HG02885 (cell line): Measurements from ENCODE around the gene UBTD2.

Experiments used
- ATAC-seq: cut with Tn5 transposase; IDR thresholded peaks from one replicate; pipeline ENCODE4 v1.9.1; 2021; ENCODE audit warnings: mild to moderate bottlenecking; ENCODE audit not compliant: unreplicated experiment, poor library complexity

UBTD2 gene

DNA sequence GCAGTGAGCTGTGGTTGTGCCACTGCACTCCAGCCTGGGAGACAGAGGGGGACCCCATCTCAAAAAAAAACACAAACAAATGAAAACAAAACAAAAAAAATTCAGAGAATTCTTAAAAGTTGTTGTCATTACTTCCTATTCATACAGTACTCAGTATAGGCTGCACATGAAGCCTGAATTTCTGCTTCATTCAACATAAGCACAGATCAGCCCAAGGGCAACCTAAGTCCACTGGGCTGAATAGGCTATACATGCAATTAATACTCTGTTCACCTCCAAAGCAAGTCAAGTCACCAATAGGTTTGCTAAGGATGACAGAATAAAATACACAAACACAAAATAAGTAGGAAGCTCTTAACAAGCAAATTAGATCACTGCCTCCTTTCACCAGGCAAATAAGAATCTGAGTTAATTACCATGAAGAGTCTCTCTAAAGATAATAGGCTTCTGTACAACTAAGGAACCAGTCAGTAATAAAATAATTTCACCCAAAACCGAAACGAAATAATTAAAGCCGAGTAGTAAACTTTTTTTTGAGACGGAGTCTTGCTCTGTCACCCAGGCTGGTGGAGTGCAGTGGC, 18.7 kb downstream of the UBTD2 start:
- ATAC-seq, result no peak

DNA sequence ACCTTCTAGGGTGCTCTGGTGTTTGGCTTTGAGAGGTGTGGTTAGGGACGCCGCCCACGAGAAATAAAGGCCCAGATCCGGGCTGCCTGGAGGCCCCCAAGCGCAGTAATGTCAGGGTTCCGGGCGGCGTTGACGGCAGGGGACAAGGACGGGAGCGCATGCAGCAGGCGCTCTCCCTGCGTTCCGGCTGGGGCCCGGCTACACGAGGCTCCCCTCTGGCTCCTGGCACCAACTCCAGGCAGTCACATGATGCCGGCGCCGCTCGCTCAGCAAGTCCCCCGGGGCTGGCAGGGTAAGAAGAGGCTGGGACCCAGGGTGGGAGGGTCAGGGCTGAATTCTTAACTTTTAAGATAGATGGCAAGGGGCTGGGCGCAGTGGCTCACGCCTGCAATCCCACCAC, 28.1 kb downstream of the UBTD2 start:
- no peak for ATAC-seq

DNA sequence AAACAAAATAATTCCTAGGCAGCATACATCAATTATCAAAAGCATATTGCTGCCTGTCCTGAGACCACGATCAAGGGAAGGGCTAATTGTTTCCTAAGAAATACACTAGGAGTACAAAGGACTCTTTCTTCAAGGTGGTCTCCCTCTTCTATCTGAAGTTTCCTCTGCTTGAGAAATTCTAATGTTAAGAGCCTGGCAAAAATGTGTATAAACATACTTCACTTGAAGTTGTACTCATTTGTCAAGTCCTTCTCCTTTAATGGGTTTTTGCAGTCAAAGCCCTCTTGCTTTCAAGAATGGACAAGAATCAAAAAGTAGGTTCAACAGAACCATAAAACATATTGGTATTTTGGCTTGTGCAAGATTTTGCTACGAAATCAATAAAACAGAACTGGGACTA, 31.1 kb downstream of the UBTD2 start:
- no peak for ATAC-seq

DNA sequence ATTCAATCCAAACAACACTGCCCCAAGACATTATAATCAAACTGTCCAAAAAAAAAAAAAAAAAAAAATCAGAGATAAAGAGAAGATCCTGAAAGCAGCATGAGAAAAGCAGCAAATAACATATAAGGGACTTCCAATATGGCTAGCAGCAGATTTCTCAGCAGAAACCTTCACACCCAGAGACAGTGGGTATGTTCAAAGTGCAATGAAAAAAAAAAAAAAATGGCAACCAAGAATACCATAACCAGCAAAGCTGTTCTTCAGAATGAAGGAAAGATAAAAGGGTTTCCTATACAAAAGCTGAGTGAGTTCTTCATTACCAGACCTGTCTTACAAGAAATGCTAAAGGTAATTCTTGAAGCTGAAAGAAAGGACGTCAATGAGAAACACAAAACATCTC, 32.1 kb downstream of the UBTD2 start:
- ATAC-seq, result no peak

DNA sequence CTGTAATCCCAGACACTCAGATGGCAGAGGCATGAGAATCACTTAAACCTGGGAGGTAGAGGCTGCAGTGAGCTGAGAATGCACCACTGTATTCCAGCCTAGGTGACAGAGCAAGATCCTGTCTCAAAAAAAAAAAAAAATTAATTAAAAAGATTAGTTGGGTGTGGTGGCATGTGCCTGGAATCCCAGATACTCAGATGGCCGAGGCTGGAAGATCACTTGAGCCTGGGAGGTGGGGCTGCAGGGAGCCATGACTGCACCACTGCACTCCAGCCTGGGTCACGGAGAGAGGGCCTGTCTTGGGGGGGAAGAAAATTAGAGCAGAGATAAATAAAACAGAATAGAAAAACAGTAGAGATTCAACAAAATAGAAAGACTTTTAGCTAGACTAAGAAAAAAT, 34.9 kb downstream of the UBTD2 start:
- ATAC-seq, result no peak

DNA sequence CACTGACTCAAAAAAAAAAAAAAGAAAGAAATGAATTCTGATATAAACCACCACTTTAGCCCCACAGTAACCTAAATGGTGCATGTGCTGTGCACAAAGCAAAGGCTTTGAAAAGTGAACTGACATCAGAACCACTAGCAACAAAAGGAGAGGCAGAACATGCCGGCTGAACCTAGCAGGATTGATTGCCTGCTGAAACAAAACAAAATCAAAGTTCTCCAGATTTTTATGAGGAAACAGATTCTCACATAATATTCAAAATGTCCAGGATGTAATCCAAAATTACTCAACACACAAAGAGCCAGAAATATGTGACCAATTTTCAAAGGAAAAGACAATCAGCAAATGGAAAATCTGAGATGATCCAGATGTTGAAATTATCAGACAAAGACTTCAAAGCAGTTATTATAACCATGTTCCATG, 37.9 kb downstream of the UBTD2 start:
- ATAC-seq, result no peak

DNA sequence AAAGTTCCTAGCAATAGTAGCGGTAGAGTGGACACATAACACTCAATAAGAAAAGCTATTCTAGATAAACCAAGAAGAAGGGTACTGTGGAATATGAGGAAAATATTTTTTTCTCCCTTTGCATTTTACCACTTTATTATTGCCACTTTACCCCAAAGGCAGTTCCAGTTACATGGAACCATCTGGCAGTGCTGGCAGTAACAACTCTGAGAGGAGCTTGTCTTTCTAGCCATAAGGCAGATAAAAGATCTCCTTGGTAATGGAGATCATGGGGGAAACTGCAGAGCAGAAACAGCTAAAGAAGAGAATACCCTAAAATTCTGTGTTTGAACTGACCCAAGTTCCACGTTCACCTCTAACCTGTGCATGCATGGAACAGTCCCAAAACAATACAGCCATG, 38.5 kb downstream of the UBTD2 start:
- ATAC-seq, result no peak

DNA sequence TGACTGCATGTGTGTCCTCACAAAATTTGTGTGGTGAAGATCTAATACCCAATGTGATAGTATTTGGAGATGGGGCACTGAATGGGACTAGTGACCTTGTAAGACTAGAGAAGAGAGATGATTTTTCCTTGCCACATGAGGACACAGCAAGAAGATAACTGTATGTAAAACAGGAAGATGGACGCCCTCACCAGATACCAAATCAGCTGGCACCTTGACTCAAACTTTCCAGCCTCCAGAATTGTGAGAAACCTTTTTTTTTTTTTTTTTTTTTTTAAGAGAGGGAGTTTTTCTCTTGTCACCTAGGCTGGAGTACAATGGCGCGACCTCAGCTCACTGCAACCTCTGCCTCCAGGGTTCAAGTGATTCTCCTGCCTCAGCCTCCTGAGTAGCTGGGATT, 40.3 kb downstream of the UBTD2 start:
- ATAC-seq, result no peak

DNA sequence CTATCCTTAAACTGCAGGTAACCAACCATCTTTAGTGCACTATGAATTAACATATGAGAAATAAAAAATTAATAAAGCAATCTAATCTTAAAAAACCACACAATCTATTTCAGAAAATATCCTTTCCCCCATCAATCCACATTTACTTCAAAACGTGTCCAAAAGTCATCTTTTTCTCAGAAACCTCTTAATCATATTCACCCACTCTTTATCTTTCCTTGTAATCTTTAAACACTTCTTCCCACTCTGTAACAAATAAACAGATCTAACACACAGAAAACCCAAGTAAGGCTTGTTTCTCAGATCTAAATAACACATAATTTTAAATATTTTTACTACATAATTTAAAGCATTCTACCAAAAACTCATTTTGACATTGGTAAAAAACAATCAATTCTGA, 45.2 kb downstream of the UBTD2 start:
- ATAC-seq, result no peak

DNA sequence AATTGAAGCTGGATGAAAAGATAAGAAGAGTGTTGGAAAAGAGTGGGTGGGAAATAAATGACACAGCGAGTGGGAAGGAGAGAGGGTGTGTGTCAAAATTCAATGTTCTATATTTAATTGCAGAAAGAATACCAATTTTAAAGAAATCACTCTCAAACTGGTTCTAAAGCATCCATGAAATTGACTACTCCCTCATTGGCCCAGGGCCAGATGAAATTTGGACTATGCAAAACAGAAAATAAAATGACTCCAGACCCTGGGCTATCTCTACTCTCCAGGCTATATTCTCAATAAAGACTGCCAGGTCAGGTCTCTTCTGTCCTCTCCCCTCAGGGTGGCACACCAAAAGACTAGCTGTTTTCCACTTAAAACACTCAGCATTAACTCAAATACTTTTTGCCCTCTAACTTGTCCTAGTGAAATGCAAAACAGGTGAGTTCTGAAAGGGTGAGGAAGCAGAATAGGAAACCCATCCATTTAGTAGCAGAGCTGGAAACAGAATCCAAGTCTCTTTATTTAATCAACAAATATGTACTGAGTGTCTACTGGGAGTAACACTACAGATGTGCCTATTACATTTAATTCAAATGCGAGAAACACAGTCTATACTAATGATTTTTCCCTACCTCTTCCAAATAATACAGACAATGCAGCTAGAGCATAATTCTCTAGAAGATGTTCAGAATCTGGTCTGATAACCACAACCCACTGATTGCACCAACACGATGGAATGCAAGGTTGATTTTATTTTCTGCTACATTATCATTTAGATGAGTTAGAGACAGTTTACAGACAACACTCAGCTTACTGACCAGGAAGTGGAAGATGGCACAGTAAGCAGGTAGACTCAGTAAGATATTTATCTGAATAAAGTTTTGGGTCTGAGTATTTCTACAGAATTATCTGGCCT, 47.5 kb downstream of the UBTD2 start:
- ATAC-seq, result no peak

DNA sequence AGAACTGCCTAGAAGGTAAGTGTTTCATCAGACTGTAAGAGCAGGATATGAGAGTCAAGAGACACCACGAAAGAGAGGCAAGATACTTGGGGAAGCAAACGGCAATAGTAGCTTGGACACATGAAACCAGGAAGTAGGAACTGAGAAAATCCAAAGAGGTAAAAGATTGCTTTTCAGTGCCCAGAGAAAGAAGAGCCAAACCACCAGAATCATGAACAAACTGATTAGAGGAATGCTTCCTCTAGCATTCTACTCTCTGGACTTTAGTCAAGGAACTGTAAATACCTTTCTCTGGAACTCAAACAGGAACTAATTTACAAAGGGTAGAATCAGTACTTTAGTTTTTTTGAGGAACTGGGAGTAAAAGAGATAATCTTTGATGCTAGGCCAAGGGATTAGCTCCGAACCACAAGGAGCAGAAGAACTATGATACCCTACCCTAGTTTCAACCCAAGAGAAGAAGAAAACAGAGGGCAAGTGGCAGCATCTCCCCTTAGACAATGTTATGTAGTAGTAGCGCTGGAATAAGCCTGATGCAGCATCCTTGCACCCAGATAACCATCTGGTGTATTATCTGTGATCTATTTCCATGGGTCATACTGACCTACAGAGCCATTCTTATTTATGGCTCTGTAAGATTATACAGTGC, 48.3 kb downstream of the UBTD2 start:
- ATAC-seq, result peak; percentile 69

DNA sequence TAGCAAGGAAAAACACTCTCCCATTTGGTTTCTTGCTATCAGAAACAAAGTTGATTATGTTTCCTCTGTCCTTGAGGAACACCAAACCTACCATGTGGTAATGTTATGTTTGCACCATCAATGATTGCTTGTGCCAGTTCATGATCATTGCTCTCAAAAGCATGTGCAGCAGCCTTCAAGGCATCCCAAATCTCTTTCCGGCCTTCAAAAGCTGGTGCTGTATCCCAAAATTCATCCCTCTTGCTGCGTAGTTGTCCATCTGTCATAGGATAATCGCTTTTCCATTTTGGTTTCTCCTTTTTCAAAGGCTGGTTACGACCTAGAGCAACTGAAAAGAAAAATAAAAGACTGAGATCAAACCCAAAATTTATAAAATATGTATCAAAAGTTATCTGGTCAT, 49.5 kb downstream of the UBTD2 start:
- ATAC-seq, result no peak

DNA sequence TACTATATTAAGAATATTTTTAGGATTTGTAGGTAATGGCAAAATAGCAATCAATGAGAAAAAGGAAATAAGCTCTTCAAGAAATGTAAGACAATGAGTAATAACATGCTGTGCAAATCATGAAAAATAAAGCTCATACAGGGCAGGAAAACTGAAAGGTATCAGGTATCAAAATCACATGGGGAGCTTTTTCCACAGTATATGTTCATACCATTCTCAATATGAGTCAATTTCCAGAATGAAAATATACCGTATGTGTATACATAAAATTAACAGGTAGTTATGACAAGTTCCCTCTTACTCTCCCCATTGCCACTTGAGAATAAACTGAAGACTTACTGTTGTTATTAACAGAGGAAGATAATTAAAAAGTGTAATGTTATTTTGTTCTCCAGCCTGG, 53.7 kb downstream of the UBTD2 start:
- ATAC-seq, result no peak

DNA sequence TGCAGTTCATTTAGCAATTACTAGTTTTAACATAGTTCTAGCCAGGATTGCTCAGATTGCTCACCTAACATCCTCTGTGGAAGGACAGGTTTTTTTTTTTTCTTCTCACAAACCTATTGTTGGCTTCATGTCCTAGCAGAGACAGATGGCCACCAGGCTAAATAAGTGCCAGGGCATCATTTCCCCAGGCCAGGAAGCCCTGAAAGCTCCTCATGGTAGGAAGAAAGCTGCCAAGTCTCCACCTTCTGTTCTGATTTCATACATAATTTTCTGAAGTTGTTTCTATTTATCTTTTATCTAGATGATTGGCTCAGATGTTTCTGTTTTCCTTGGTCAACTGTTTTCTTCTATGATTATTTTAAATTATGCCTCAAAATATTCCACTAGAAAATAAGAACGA, 58.6 kb downstream of the UBTD2 start:
- ATAC-seq, result no peak

DNA sequence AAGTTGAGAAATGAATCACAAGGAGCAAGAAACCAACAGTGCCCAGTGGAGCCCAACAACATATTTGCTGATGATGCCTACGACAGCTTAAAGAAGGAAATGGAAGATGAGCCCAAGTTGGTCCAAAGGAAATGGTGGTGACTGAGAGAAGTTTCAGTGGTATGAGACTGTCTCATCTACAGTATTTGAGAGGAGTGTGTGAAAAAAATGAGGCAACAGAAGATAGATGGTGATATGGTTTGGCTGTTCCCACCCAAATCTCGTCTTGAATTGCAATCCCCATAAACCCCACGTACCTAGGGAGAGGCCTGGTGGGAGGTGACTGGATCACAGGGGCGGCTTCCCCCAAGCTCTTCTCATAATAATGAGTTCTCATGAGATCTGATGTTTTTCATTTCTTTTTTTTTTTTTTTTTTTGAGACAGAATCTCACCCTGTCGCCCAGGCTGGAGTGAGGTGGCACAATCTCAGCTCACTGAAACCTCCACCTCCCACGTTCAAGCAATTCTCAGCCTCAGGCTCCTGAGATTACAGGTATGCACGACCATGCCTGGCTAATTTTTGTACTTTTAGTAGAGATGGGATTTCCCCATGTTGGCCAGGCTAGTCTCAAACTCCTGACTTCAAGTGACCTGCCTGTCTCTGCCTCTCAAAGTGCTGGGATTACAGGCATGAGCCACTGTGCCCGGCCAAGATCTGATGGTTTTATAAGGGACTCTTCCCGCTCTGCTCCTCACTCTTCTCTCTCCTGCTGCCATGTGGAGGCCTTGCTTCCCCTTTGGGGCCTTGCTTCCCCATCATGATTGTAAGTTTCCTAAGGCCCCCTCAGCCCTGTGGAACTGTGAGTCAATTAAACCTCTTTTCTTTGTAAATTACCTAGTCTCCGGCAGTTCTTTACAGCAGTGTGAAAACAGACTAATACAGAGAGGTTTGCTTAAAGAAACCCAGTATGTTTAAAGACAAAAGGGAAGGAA, 59.4 kb downstream of the UBTD2 start:
- ATAC-seq, result peak; percentile 78

DNA sequence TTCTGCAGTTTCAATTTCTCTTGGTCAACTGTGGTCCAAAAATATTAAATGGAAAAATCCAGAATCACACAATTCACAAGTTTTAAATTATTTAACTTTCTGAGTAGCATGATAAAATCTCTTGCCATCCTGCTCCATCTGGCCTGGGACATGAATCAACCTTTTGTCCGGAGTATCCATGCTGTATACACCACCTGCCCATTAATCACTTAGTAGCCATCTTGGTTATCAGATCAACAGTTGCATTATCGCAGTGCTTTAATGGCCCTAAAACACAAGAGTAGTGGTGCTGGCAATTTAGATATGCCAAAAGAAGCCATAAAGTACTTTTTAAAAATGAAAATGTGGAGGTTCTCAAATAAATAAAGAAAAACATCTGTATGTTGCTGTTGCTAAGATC, 64.3 kb downstream of the UBTD2 start:
- ATAC-seq, result no peak

DNA sequence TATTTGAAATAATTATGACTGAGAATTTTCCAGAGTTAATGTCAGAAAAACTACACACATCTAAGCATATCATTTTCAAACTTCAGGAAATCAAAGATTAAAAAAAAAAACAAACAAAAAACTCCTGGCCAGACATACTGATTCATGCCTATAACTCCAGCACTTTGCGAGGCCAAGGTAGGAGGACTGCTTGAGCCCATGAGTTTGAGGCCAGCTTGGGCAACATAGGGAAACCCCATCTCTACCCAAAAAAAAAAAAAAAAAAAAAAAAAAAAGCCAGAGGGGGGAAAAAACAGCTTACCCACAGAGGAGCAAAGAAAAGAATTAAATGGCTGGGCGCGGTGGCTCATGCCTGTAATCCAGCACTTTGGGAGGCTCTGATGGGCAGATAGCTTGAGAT, 67.2 kb downstream of the UBTD2 start:
- no peak for ATAC-seq

DNA sequence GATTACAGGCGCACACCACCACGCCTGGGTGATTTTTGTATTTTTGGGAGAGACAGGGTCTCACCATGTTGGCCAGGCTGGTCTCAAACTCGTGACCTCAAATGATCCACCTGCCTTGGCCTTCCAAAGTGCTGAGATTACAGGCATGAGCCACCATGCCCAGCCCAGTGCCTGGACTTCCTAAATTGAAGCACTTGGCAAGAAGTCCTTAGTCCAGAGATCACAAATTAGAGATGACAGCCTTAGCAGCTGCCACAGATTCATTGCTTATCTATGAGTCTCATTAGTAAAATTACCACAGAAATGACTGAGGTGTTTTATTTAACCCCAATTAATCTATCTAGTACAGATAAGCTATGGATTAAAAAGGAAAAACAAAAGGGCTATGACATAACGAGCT, 70.4 kb downstream of the UBTD2 start:
- ATAC-seq, result no peak

DNA sequence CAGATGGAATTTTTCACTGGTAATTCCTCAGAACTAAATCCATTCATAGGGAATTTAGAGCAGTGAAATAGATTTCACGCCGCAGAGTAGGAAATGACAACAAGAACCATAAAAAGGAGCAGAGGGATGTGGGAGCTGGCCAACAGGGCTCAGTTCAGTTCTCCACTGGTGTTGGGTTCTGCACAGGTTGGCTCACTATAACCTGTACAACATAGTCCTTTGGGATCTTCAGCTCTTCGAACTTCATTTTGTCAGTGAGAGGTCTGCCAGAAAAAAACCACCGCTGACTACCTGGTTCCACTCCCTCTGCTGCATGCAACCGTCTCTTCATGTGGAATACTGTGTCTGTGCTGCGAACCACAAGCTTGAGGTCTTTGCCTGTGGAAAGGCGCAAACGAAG, 71.9 kb downstream of the UBTD2 start:
- no peak for ATAC-seq

DNA sequence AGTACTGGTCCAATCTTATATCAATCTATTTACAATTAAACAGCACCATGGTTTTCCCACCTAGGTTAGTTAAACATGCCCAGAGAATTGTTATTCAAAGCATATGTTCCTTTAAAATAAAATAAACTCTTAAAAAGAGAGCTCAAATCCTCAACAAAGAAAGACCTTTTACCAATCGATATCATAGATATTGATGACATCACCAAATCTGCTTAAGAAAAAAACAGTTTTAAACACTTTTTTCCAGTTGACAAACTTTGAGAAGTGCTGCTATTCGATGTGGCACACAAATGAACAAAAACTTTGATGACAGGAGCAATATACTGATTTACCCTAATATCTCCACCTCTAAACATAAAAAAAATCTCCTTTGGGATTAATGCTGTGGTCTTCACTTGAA, 73.8 kb downstream of the UBTD2 start:
- no peak for ATAC-seq
